Fibroblast of peridontal ligament (primary cell): Measurements from ENCODE around the gene HOXA11.

Experiments used
- DNase-seq: peaks from one replicate; pipeline ENCODE4 v3.0.0-alpha.2; 2010; ENCODE audit errors: extremely low read depth

HOXA11 gene

DNA sequence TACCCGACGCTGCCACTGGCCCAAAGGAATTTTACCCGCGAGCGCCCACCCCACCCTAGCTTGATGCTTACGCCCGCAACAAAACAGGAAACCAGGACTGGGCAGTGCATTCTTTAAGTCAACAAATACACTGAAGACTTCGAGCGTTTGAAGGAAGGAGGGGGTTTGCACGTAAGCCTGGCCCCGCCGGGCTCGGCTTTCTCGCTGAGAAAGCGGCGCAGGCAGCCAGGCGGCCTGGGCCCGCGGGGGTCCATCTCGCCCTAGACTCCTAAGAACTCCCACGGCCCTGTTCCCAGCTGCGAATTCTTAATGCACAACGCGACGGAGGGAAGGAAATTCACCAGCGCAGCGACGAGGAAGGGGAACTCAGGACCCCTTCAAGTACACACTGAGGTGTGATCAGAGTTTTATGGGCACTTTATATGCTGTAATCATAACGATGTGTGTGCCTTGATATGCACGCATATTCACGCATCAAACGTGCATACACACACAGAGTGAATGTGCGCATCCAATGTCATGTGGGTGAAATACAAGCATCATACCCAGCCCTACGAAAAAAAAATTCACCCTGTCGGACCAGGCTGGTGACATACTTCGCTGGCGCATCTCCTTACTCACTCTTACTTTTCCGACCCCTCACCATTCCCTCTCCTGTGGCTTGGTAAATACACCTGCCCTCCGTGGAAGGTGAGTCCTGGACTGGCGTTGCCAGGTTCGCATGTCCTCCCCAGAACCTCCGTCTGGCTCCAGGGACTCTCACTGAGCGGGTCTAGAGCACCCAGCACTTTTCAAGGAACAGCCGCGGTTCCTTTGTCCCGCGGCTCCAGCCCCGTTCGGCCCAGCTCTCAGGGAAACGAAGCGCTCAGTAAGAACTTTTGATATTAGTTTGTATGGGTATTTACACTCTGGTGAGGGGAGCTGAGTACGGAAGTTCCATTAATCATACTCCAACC lies 20.6 kb upstream of the HOXA11 start:
- no peak for DNase-seq

DNA sequence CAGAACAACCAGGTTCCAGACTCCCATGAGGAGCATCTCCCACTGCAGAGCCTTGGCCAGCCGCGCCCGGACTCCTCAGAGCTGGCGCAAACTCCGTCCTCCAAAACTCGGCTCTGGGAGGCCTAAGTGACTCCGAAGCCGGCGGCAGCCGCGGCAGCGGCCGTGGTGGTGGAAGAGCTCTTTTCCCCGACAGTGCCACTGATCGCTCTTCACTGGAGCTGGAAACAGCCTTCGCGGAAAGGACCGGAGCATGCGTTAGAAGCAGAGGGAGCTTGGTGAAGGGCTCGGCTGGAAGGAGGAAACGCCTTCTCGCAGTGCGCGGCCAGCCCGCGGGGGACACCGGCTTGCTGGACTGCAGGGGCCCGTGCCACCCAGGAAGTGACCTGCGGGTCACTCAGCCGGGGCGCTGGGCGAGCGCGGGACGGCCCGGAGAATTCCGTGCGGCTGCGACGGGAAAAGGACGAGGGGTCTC lies 19.9 kb upstream of the HOXA11 start:
- DNase-seq: no peak

DNA sequence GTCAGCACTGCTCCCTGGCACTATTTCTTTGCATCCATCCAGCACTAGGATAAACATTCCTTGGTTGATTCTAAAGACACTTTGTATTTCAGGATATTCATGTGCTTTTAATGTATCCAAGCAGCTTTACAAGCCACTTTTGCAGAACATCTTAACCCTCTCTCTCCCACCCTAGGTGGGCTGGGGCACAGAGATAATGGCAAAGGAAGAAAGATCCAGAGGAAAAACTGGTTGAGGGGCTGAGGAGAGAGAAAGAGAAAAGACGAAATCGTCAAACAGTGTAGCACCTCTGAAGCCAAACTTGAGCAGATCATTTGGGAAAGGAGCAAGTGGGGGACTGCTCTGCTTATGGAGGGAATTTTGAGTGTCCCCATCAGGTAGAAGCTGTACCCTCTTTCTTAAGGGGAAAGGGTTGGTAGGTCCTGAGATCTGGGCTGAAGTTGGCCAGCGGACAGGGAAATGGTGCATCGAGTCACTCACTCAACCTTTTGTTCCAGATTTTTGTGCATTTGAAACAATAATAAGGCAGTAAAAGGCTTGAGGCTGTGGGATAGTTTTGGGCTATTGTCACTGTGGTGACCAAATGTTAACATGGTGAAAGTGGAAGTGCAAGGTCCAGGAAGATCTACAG lies 19.0 kb upstream of the HOXA11 start:
- DNase-seq: no peak

DNA sequence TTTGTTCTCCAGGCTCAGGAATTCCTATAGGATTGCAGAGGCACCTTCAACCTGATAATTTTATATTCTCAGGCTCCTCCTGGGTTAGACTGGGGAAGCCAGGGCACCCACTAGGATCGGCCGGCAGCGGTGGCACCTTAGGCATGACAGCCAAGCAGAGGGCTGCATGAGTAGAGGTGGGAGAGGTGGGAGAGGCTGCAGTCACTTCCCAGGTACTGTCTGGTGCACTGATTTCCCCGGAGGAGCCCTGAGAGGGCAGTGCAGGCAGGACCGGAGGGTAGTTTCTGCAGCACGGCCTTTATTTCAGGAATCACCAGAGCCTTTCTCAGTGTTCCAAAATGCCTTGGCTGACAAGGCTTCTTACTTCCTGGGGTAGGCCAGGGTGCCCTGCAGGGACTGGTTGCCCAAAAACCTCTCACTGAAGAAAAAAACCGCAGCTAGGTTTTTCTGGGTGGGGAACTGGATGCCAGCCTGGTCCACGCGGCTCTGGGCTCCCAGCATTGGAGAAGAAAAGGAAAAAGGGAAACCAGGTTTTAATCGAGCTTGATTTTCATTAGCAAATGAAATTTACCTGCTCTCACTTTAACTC lies 18.4 kb upstream of the HOXA11 start:
- DNase-seq: no peak

DNA sequence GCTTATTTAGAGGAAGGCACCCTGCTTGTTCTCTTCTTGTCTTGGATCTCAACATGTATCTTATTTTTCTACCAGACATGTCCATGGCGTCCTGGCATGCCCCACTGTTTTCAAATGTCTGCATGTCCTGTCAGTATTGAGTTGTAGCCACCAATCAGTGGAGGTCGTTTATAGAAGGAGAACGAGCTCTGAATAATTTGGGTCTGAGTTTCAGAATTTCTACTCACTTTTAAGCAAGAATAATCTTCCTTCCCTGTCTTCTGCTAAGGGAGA lies 17.8 kb upstream of the HOXA11 start:
- DNase-seq: no peak

DNA sequence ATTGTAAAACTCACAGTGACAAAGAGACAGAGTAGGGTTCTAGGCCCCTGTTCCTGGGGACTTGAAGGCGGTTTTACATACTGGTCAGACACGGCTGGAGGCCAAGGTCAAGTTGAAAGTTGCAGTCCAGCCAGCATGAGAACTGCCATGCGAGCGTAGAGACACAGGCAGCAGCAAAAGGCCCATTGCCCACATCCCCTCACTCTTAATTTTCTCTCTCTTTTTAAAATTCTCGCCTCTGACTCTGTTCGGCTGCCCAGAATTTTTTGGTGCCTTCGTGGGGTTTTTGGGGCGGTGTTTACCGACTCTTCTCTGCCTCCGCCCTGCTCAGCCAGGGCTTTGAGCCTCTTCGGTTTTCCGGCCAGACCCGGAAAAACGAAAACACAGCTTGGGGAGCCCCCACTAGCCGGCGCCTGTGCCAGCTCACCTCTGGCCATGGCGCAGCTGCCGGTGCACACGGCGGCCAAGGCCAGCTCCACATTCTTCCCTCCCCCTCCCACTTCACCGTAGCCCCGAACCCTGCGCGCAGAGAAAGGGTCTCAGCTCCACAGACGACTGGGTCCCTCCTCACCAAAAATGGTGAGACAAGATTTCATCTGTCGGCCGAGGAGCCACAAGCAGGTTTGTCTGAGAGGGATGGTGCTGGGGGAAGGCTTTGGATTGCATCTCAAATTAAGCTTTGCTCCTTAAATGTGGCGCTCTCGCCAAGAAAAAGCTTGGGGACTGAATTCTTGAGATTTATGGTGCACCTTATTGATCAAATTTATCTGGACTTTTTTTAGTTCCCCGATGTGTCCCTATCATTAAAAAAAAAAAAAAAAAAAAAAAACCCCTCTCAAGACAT lies 17.2 kb upstream of the HOXA11 start:
- DNase-seq: no peak

DNA sequence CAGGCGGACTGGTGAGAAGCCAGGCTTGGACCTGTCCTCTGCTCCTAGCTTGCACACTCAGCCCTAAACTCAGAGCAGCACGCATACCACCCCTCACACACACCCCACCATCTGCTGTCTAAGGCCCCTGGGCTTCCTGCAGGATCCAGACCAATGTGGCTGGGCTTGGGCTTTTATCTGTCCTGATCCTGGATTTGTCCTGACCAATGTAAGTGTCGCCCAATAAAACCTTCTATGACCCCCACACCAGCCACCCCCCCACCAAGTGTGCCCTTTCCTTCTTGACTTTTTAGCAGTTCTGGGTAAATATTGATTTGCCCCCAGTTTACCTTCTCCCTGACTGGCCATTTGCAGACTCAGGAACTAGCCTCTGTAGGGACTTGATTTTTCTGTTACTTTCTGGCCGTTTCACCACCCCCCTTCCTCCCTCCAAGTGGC lies 16.6 kb upstream of the HOXA11 start:
- no peak for DNase-seq

DNA sequence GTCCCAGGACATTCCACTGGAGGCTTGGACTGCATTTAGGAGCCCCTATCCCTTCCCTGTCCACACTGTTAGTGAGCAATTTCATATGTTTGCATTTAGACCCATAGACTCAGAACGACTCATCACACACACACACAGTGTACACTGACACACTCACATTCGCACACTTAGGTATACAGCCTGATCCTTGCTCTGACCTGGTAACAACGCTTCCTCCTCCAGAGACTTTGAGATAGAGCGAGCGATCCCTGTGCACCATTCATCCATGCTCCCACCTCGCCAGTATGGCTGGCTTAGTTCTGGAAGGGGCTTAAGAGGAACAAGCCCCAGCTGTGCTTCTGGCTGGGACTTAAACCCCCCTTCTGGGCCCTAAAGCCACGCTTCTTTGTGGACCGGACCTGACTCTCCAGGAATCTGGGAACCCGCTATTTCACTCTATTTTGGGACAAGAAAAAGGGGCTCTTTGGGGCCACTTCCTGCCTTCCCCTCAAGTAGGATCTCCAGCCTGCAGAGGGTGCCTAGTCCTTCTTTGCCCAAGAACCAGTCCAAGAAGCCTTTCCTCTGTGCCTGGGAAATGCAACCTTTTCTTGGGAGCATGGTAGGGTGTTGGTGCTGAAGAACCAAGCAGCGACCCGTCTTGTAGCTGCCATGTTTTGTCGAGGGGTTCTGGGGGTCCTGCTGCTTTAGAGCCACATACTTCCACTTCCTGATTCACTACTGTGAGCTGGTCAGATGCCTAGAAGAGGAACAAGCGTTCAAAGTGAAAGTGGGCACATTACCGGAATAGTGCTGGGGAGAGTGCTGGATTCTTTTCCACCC lies 15.9 kb upstream of the HOXA11 start:
- DNase-seq: no peak

DNA sequence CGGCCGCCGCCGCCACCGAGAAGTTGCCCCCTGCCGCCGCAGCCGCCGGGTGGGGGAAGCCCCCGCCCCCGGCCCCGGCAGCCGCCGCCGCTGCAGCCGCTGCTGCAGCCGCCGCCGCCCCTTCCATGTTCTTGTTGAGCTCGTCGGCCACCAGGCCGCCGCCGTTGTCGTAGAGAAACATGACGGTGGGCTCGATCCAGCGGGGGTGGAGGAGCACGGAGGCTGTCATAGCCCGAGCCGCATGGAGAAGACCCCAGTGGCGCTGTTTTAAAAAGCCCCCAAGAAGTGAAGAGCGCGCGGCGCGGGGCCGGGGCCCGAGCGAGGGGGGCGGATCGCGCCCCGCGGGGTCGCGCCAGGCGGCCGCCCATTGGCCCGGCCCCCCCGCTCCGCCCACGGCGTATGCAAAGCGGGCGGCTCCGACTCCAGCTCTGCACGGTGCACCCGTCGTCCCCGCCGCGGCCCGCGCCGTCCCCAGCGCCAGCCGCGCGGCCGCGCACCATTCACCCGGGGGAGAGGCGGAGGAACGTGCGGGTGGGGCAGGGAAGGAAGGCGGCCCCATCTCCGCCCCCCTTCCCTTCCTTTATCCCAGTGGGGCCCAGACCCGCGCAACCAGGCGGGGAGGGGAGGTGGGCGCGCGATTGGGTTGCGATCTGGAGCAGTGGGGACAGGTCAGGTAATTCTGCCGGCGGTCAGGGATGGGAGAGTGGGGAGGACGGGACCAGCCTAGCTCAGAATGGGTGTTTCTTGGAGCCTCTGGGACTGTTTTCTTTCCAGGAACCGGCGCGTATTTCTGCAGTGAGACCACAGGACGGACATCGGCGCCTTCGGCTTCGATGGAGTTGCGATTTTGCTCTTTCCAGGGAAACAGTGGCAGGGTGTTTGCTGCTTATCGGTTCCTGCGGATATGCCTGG lies 15.1 kb upstream of the HOXA11 start, which contains the start of gene HOXA13:
HOXA13 (minus strand) TSS at position 243 of the 912 bp plus-strand sequence; CDS start at position 229, 14 bp downstream.
- no peak for DNase-seq

DNA sequence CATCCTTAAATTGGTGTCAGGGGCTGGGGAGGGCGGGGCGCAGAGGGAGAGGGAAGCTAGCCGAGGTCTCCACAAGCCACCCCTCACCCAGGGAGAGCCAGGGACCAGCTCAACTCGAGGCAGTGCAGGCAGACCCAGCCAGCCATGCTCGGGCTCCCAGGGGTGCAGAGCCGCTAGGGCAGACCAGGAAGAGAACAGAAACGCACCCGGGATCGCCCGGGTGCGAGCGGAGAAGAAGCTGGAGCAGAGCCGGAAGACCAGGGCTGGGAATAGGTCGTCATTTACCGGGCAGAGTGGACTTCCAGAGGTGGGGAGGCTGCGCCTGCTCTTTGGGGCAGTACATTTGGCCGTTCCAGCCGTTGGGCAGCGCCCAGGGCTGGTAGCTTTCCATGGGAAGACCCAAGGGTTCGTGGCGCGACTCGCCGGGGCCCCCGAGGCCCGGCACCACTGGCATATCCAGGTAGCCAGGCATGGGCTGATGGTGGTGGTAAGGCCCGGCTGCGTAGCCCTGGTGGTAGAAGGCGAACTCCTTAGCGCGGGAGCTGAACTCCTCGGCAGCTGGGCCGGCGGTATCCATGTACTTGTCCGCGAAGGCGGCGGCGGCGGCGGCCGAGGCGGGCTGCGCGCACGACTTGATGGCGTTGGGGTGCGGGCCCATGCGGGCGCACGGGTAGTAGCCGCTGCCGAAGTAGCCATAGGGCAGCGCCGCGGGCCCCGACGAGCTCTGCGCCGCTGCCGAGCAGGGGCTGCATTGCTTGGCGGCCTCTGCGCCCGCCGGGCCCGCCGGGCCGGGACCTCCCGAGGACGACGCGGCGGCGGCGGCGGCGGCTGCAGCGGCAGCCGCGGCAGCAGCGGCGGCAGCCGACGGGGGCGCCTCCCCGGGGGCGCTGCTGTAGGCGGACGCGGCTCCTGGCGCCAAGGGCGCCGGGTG lies 14.1 kb upstream of the HOXA11 start:
- no peak for DNase-seq

DNA sequence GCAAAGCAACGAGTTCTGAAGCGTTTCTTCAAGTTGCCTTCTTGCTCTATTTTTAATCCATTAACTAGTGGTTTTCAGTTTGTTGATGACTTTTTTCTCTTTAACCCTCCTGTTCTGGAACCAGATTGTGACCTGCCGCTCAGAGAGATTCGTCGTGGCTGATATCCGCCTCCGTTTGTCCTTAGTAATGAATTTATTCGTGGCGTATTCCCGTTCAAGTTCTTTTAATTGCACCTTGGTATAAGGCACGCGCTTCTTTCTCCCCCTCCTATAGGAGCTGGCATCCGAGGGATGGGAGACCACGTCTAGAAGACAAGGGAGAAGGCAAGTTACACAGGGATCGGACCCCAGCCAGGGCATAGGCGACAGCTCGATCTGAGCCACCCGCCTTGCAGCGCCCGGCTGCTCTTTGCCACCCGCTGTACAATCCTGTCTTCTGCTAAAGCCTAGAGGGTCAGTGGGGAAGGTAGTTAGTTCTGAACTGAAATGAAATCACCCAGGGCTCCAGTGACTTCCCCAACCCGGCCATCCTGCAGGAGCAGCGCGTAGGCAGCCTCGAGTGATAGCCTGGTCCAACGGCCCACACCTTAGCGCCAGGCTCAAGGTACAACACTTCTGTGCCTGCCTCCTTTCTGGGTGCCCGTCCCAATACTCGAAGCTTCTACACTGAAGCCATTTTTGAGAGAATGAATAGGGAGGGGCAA lies 13.3 kb upstream of the HOXA11 start:
- no peak for DNase-seq

DNA sequence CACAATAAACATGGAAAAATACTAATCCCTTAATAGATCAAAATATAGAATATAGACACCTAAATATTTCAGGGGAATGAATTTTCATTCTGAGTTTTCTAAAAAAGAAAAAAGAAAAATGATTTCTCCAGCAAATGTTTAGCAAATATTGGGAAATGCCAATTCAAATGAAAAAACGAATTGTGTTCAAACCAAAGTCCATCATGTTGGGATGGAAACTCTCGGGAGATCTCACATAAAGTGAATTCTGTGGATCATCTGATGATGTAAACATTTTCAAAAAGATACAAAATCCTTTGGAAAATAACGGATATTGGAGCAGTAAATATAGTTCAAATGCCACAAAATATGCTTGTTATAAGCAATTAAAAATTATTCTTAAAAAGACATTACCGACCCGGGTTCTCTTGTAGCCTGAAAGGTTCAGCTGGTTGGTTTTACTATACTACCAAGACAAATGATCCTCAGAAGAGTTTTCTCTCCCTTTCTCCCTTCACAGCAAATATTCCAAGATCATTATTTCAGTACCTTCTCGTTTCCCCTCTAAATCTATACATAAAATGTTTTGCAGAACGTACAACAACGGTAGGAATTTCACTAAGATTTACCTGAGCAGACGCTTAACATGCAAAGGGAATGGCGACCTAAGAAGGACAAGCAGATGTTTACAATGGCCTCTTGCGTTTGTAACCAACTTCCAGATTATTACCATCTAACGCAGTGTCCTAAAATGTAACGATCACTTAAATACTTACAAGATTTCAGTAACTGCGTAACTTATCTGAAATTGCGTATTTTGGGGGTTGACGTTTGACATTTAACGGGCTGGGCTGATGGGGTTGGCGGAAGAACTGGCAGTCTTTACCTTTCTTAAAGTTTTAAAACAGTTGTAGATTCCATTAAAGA lies 12.4 kb upstream of the HOXA11 start:
- no peak for DNase-seq

DNA sequence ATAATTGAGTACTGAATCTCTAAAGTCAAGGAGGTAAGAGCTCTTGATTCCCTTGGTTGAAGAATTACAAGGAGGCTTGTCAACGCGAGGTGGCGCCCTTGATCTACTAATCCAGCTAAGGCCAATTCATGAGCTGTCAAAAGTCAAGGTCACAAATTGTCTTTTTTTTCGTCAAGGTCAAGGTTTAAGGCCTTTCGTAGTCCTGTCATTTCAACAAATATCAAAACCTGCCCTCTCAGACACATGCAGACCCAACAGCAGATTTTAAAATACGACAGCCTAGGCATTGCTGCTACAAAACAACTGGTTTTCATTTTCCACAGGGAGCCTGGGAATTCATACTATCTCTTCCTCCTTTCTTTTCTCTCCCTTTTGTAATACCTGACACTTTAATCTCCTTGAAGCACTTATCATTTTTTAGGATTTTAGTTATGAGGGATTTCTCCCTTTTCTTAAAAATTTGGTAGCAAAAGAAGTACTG lies 11.3 kb upstream of the HOXA11 start:
- DNase-seq: peak; percentile 83

DNA sequence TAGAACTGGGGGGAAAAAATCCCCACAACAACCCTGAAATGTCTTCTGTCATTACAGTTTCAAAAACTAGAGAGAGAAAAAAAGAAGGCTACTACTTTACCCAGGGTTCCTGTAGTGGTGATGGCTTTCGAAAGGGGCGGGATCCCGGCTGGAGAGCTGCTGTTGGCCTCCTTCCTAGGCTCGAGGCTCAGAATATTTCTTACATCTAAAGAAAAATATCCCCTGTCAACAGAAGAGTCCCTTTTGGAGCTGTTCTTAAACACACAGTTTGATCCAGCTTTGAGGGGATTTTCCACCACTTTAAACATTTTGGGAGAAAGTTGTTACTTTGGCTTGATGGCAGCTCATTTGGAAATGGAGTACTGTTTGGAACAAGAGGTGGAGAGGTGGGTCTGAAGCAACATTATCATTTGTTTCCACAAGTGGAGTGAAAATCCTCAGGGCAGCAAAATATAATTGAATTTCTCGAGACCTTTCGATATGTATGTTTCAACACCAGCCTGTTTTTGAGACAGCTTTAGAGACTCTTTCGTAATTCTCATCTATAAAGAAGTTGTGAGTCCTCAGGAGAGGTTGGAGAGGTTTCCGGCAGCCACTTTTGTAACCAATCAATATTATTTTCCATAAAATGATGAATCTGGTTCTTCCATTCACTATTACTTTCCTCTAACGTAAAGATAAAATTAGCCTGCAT lies 9.8 kb upstream of the HOXA11 start:
- no peak for DNase-seq

DNA sequence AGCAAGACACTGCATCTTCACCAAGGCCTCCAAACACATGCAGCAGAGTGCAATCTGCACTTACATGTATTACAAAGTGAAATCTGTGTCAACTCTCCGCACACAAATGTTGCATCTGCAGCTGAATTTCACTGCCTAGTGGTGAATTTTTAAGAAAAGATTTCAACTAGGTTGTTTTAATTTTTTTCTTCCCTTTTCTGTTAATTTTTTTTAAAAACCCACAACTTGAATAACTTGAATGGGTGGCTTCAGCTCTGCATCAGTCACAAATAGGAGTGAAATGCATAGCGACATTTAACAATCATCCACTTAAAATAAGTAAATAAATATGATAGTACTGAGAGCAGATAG lies 8.9 kb upstream of the HOXA11 start:
- no peak for DNase-seq

DNA sequence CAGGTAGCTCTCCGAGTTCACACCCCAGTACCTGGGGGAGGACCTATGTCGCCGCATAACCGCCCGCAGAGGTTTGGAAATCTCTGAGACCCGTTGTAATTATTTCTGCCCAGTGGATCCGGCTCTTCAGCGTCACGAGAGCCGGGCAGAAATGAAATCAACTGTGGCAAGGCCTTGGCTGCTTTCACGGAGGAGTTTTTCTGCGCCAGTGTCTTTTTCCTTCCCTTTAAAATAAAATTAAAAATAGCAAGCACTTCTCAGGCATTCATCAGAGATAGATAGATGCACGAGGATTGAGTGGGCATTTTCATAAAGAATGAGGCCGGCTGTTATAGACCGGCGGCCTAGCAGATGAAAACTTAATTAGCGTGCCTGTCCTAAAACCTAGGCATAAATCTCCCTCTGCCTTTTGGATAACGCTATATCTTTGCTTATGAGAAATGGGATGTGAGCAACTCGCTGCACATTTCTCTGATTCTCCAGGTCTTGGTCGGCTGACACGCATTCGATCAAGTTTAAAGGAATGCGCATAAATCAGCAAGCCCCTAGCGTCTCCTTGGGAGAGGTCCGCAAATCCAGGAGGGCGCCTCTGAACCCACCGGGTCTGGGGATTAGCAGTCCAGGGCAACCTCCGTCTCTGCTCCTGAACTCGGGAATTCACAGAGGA lies 8.4 kb upstream of the HOXA11 start:
- DNase-seq: no peak
